Keratinocyte (primary cell): ENCODE data around the gene ZBTB46. TPM values are rescaled to one million over a fixed set of nuclear protein-coding genes. Genes with fewer than 3 reads are reported as not detected.

ENCODE experiments used
- DNase-seq: peaks from one replicate; pipeline ENCODE4 v3.0.0-alpha.2; 2011; ENCODE audit warnings: low read depth, missing footprints, low spot score
- FAIRE-seq: peaks from 2 replicates; lab custom pipeline; 2011; peaks lifted over from hg19 to GRCh38; lab: Jason Lieb, UNC
- H2AFZ ChIP-seq: 2 replicates; pipeline ENCODE4 v1.6.0; 2012; ENCODE audit warnings: low read length, control low read depth, inconsistent platforms; ENCODE audit not compliant: control insufficient read depth
- H3K27ac ChIP-seq: 2 replicates; pipeline ENCODE4 v1.5.1; 2011; ENCODE audit warnings: low read length; ENCODE audit not compliant: control insufficient read depth, insufficient read depth
- H3K27me3 ChIP-seq: 3 replicates; pipeline ENCODE4 v1.6.0; 2011; ENCODE audit warnings: low read length; ENCODE audit not compliant: control insufficient read depth, insufficient read depth; ENCODE audit errors: extremely low read depth
- H3K36me3 ChIP-seq, 2 experiments: 2 replicates in 1 of 2; 3 replicates in 1 of 2; pipeline ENCODE4 v1.5.1; 2011; ENCODE audit warnings: low read length in 2 of 2, mild to moderate bottlenecking in 1 of 2; ENCODE audit not compliant: control insufficient read depth in 2 of 2, insufficient read depth in 2 of 2; ENCODE audit errors: extremely low read depth in 1 of 2
- H3K4me1 ChIP-seq: 3 replicates; pipeline ENCODE4 v1.5.1; 2011; ENCODE audit warnings: low read length; ENCODE audit not compliant: control insufficient read depth, insufficient read depth; ENCODE audit errors: extremely low read depth
- H3K4me2 ChIP-seq: 3 replicates; pipeline ENCODE4 v1.6.0; 2011; ENCODE audit warnings: low read depth, low read length; ENCODE audit not compliant: control insufficient read depth, insufficient read depth; ENCODE audit errors: extremely low read depth
- H3K4me3 ChIP-seq, 3 experiments: fragments of 200-600 bp in 1 of 3; sonication (generic) in 1 of 3; 2 replicates in 2 of 3; 3 replicates in 1 of 3; pipeline ENCODE4 v1.5.1; 2011 to 2016; ENCODE audit warnings: low read length in 3 of 3, mild to moderate bottlenecking in 3 of 3, control low read depth in 2 of 3, inconsistent platforms in 1 of 3, low read depth in 1 of 3, mixed read lengths in 1 of 3, mixed run types in 1 of 3, moderate library complexity in 1 of 3; ENCODE audit not compliant: control insufficient read depth in 2 of 3, insufficient read depth in 2 of 3; ENCODE audit errors: extremely low read depth in 1 of 3
- H3K79me2 ChIP-seq: 2 replicates; pipeline ENCODE4 v1.6.0; 2012; ENCODE audit warnings: low read length; ENCODE audit not compliant: control insufficient read depth, insufficient read depth
- H3K9ac ChIP-seq: 3 replicates; pipeline ENCODE4 v1.6.0; 2011; ENCODE audit warnings: low read length; ENCODE audit not compliant: control insufficient read depth, insufficient read depth; ENCODE audit errors: extremely low read depth
- H3K9me1 ChIP-seq: 3 replicates; pipeline ENCODE4 v1.6.0; 2011; ENCODE audit warnings: low read length; ENCODE audit not compliant: control insufficient read depth, insufficient read depth; ENCODE audit errors: extremely low read depth
- H3K9me3 ChIP-seq: 2 replicates; pipeline ENCODE4 v1.5.1; 2012; ENCODE audit warnings: low read depth, low read length; ENCODE audit not compliant: control insufficient read depth
- H4K20me1 ChIP-seq: 3 replicates; pipeline ENCODE4 v1.6.0; 2011; ENCODE audit warnings: low read length; ENCODE audit not compliant: control insufficient read depth, insufficient read depth; ENCODE audit errors: extremely low read depth
- CTCF ChIP-seq, 3 experiments: IDR thresholded peaks in 1 of 3; conservative IDR thresholded peaks in 1 of 3; optimal IDR thresholded peaks in 1 of 3; 2 replicates in 2 of 3; 3 replicates in 1 of 3; pipeline versions ENCODE3 to v1.5.1; 2011; ENCODE audit warnings: low read length in 3 of 3, mild to moderate bottlenecking in 3 of 3, moderate library complexity in 2 of 3, control low read depth in 1 of 3, inconsistent platforms in 1 of 3; ENCODE audit not compliant: insufficient read depth in 2 of 3; ENCODE audit errors: extremely low read depth in 1 of 3
- EZH2 ChIP-seq: IDR thresholded peaks from one replicate; pipeline ENCODE4 v1.6.1; 2012; ENCODE audit warnings: inconsistent platforms, mild to moderate bottlenecking, low read length, moderate library complexity
- dilution Hi-C: fragments of 300-500 bp; cut with MboI; formaldehyde crosslinking; loops from one replicate; pipeline ENCODE4 v1.7.0; 2020; ENCODE audit warnings: low sequenced_read_pairs; ENCODE audit not compliant: extremely low pct_ligation_motif_present
- polyA plus RNA-seq, 5 experiments: library from polyadenylated mRNA; depleted of rRNA in 3 of 5; stranded (reverse) in 3 of 5; stranded (forward) in 1 of 5; unstranded in 1 of 5; fragments of >200 nt; gene quantifications; 1 replicate in 1 of 5; 2 replicates in 3 of 5; 3 replicates in 1 of 5; pipeline versions ENCODE4 v1.2.1 to v1.2.3, GENCODE V29; 2011 to 2012; ENCODE audit warnings: missing spikeins in 2 of 5, low read depth in 1 of 5, low replicate concordance in 1 of 5

ZBTB46 gene
- polyA plus RNA-seq, 1 donor (not counting 4 experiments of a cell fraction or from before 2014, with no cell fraction given) = 0.12 TPM

GRCh38 chr20:63860325-63861051, 29.4 kb upstream of the ZBTB46 start:
- DNase-seq = no peak
- Histone ChIP-seq H3K9me3 (no peaks in the 10 kb centered on the region), H3K27me3 (peaks cover 21% of the 10 kb centered on the region), H4K20me1 (peaks cover 6% of the 10 kb centered on the region), H3K27ac (no peak overlapping the region), H3K4me2 (no peak overlapping the region), H3K4me1 (peaks cover 9% of the 10 kb centered on the region), H3K9ac (no peak overlapping the region), H3K36me3 (peaks cover 5 to 19% of the 10 kb centered on the region in 2 experiments), H3K4me3 (no peak overlapping the region), H2AFZ (no peak overlapping the region), H3K9me1 (no peaks in the 10 kb centered on the region), H3K79me2 (peaks cover 19% of the 10 kb centered on the region)
- dilution Hi-C loops = no loop called here
- no peak for FAIRE-seq
- TF ChIP-seq EZH2 (no peak), CTCF (optimal IDR thresholded peaks at IDR 0.05 in 1 of 3, IDR thresholded peaks at IDR 0.05 in 1 of 3, conservative IDR thresholded peaks at IDR 0.05 in 1 of 3; ENCODE audit: extremely low read depth in 1 of 3, insufficient read depth in 2 of 3, low read length in 3 of 3) (no peak)

DNA sequence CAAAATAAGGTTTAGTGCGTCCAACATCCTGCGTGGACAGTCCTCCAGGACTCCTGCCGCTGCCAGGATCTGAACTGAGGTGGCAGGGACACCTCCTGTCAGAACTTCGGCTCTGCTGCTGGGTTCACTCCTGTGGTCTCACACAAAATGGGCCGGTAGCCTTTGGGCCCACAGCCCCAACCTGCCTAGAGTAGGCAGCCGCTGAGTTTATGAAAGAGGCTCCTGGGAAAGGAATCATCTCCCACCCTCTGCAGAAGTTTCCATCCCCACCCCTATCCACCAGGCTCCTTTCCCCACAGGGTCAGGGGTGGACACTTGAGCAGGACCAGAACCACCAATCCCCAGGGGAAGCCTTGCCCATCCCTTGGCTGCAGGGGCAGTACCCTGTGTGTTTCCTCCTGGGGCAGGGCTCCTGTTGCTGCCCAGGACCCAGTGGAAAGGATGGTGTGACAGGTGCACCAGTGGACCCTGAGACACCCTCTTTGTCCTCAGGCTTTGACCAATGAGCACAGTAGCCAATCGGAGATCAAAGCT, 28.2 kb upstream of the ZBTB46 start:
- peaks cover 9% of the 10 kb centered on the region for H3K4me1 ChIP-seq
- no peaks in the 10 kb centered on the region for H3K9me1 ChIP-seq
- TF ChIP-seq CTCF (optimal IDR thresholded peaks at IDR 0.05 in 1 of 3, IDR thresholded peaks at IDR 0.05 in 1 of 3, conservative IDR thresholded peaks at IDR 0.05 in 1 of 3; ENCODE audit: extremely low read depth in 1 of 3, insufficient read depth in 2 of 3, low read length in 3 of 3) = no peak
- TF ChIP-seq EZH2 = no peak
- no peak overlapping the region for H3K4me2 ChIP-seq
- H3K9ac ChIP-seq = no peak overlapping the region
- no peak overlapping the region for H3K27ac ChIP-seq
- dilution Hi-C loops = no loop called here
- H3K9me3 ChIP-seq = no peaks in the 10 kb centered on the region
- no peak for DNase-seq
- peaks cover 34% of the 10 kb centered on the region for H3K27me3 ChIP-seq
- H3K79me2 ChIP-seq = peaks cover 16% of the 10 kb centered on the region
- FAIRE-seq = no peak
- H3K36me3 ChIP-seq = peaks cover 5 to 19% of the 10 kb centered on the region in 2 experiments
- peaks cover 6% of the 10 kb centered on the region for H4K20me1 ChIP-seq
- H3K4me3 ChIP-seq = no peak overlapping the region
- H2AFZ ChIP-seq = no peak overlapping the region
